Neural crest cell (in vitro differentiated cells): ENCODE data around the gene FAM136A. TPM values are rescaled to one million over a fixed set of nuclear protein-coding genes. Genes with fewer than 3 reads are reported as not detected.
A peak's percentile ranks its signal among the peaks of the same experiment; 100 is the strongest.

Experiments used
- DNase-seq: peaks from one replicate; pipeline ENCODE4 v3.0.0; 2021; ENCODE audit warnings: low read depth, mixed read lengths, low spot score
- H3K27ac Mint-ChIP-seq: one replicate; pipeline ENCODE4 v1.8.0; 2021; ENCODE audit warnings: mild to moderate bottlenecking, mixed read lengths; ENCODE audit not compliant: unreplicated experiment
- H3K27me3 Mint-ChIP-seq: 2 replicates; pipeline ENCODE4 v1.8.0; 2021; ENCODE audit warnings: low read depth, mild to moderate bottlenecking, mixed read lengths
- H3K36me3 Mint-ChIP-seq: 2 replicates; pipeline ENCODE4 v1.8.0; 2021; ENCODE audit warnings: low read depth, mild to moderate bottlenecking, mixed read lengths
- H3K4me1 Mint-ChIP-seq: 2 replicates; pipeline ENCODE4 v1.8.0; 2021; ENCODE audit warnings: mixed read lengths
- H3K4me3 Mint-ChIP-seq: one replicate; pipeline ENCODE4 v1.8.0; 2021; ENCODE audit warnings: mild to moderate bottlenecking, mixed read lengths
- H3K9me3 Mint-ChIP-seq: 2 replicates; pipeline ENCODE4 v1.8.0; 2021; ENCODE audit warnings: mixed read lengths
- total RNA-seq: library from RNA; stranded (reverse); gene quantifications from 2 replicates; pipeline ENCODE4 v1.2.1, GENCODE V29; 2021
- TF ChIP-seq, protein P1 (sequence below): fragments of 200-600 bp; sonication (generic); conservative IDR thresholded peaks from 2 replicates; pipeline ENCODE4 v1.5.0; 2021; ENCODE audit warnings: antibody characterized with exemption, mild to moderate bottlenecking

FAM136A gene
- total RNA-seq, 1 donor from 2014 or later, result 76.9 TPM

DNA sequence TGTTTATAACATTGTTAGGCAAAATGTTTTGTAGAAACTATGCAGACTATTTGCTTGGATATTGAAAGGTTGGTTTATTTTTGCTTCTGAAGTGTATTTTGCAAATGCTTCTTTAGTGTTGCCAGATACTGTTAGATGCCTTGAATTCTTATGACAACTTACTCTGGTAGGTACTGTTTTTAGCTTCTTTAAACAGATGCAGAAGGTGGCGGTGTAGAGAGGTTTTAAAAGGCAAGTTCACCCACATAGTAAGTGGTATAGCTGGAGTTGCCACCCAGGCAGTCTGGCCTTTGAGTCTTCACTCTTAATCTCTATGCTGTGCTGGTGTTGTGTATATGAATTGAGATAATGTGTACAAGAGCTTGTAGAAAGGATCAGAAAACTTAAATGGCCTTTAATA, 40.4 kb downstream of the FAM136A start:
- Mint-ChIP-seq H3K4me1 (peaks cover 29% of the 10 kb centered on the region), H3K27ac (no peak overlapping the region), H3K36me3 (peaks cover 13% of the 10 kb centered on the region), H3K27me3 (no peaks in the 10 kb centered on the region), H3K9me3 (peaks cover 3% of the 10 kb centered on the region), H3K4me3 (peak overlapping the region; percentile 25)
- TF ChIP-seq, protein P1, sequence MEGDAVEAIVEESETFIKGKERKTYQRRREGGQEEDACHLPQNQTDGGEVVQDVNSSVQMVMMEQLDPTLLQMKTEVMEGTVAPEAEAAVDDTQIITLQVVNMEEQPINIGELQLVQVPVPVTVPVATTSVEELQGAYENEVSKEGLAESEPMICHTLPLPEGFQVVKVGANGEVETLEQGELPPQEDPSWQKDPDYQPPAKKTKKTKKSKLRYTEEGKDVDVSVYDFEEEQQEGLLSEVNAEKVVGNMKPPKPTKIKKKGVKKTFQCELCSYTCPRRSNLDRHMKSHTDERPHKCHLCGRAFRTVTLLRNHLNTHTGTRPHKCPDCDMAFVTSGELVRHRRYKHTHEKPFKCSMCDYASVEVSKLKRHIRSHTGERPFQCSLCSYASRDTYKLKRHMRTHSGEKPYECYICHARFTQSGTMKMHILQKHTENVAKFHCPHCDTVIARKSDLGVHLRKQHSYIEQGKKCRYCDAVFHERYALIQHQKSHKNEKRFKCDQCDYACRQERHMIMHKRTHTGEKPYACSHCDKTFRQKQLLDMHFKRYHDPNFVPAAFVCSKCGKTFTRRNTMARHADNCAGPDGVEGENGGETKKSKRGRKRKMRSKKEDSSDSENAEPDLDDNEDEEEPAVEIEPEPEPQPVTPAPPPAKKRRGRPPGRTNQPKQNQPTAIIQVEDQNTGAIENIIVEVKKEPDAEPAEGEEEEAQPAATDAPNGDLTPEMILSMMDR, result no peak
- DNase-seq, result no peak

DNA sequence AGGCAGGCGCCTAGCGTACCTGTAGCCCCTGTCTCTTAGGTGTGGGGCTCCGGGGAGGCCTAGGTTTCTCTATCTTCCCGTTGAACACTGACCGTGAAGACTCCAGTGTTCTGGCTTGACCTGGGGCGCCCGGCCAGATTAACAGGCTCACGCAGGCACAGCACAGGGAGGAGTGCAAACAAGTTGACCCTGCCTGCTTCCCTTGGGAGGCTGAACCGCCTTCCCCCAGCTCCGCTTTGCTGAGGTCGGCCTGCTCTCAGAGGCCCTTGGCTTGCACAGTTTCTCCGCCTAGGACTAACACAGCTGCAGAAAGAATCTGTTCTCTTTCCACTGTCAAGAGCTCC, 43.4 kb downstream of the FAM136A start:
- peaks cover 29% of the 10 kb centered on the region for H3K4me1 Mint-ChIP-seq
- TF ChIP-seq, protein P1, result no peak
- H3K36me3 Mint-ChIP-seq, result no peaks in the 10 kb centered on the region
- H3K4me3 Mint-ChIP-seq, result peak overlapping the region; percentile 90
- H3K27ac Mint-ChIP-seq, result no peak overlapping the region
- no peak for DNase-seq
- no peaks in the 10 kb centered on the region for H3K27me3 Mint-ChIP-seq
- no peaks in the 10 kb centered on the region for H3K9me3 Mint-ChIP-seq

DNA sequence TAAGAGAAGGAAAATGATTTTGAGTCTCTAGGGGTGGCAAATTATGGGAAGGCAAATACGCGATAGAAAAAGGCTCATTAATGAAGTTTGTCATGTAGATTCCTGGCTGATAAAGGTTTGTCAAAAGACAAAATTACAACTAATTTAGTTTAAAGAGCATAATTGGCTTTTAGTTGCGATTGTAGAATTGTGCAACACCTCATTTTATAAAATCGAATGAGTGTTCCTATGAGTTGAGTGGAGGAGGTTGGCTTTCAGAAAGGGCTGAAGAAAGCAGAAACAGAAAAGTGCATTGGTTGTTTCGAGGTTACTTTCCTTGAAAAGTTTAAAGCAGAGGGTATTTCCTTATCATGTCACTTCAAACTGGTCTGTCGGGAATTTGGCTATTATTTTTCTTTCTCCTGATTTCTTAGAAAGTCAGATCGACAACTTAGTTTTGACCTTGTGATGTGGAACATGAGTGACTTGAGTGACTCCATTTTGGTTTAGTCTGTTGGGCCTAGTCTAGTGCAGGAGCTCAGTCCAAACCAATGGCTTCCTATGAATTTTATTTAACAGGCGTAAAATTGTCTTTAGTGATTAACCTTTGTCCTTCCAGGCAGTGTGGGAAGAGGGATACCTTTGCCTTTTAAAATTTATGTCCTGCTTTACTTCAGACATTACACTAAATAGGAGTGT, 46.1 kb downstream of the FAM136A start:
- Mint-ChIP-seq H3K9me3 (no peaks in the 10 kb centered on the region), H3K27me3 (no peaks in the 10 kb centered on the region), H3K4me3 (peak overlapping the region; percentile 44), H3K4me1 (peaks cover 18% of the 10 kb centered on the region), H3K27ac (no peak overlapping the region), H3K36me3 (no peaks in the 10 kb centered on the region)
- DNase-seq, result no peak
- TF ChIP-seq, protein P1, result no peak

DNA sequence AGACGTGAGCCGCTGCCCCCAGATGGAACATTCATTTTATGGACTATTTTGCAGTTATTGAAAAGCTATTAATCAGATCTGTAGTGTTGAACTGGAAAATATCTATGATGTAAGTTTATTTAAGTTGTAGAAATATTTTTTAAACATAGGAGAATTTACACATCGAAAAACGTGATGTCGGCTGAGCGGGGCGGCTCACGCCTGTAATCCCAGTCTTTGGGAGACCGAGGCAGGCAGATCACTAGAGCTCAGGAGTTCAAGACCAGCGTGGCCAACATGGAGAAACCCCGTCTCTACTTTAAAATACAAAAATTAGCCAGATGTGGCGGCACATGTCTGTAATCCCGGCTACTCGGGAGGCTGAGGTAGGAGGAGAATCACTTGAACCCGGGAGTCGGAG, 51.4 kb downstream of the FAM136A start:
- DNase-seq, result no peak
- peaks cover 4% of the 10 kb centered on the region for H3K36me3 Mint-ChIP-seq
- no peaks in the 10 kb centered on the region for H3K9me3 Mint-ChIP-seq
- TF ChIP-seq, protein P1, result no peak
- H3K4me1 Mint-ChIP-seq, result peaks cover 17% of the 10 kb centered on the region
- no peak overlapping the region for H3K27ac Mint-ChIP-seq
- H3K27me3 Mint-ChIP-seq, result peaks cover 10% of the 10 kb centered on the region
- peak overlapping the region; percentile 61 for H3K4me3 Mint-ChIP-seq

DNA sequence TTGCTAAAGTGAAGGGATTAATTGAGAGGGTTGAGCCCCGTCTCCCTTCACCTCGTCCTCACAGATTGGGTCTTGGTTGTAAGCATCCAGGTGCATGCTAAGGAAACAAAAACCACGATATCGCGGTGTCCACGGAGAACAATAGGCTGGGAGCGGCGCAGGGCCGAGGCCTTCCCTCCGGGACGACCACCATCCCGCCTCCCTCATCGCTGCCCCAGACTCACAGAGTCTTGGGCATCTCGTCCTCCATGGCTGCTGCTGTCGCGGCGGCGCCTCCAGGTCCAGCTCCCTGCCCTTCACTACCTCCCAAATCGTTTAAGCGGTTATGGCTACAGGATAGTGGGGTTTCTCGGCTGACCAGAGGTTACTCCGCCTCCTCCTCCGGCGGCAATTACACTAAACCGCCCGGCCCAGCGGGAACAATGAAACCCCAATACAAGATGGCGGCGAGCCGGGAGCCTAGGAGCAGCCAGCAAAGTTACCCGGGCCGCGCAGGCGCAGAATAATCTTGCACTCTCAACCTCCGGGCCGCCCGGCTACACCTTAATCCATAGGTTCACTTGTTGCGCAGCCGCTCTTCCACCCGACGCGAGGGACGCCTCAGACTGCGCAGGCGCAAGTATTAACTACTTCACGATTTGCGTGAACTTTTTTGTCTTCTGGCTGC, 53.6 kb downstream of the FAM136A start, which contains the start of gene TIA1:
TIA1 (minus strand) TSS at position 448 of the 667 bp plus-strand sequence; CDS start at position 250, 198 bp downstream.
- peaks cover 7% of the 10 kb centered on the region for H3K36me3 Mint-ChIP-seq
- peak within 1 kb of the TSS; percentile 96 for H3K4me3 Mint-ChIP-seq
- TF ChIP-seq, protein P1, result no peak
- peak; percentile 99 for DNase-seq
- H3K27me3 Mint-ChIP-seq, result peaks cover 10% of the 10 kb centered on the region
- H3K9me3 Mint-ChIP-seq, result no peaks in the 10 kb centered on the region
- H3K27ac Mint-ChIP-seq, result peak within 1 kb of the TSS; percentile 99
- peaks cover 31% of the 10 kb centered on the region for H3K4me1 Mint-ChIP-seq
